Stimulated activated CD4-positive, alpha-beta T cell treated with anti-CD3 and anti-CD28 coated beads, Interleukin-12 subunit alpha, Interleukin-12 subunit beta, amount 100 ng/mL, for 24 hours (primary cell): Measurements from ENCODE around the gene NR5A2.
"Not testable (repeated sequence)": the region's sequence is repeated elsewhere in the genome, so short reads cannot be mapped to it uniquely, and the experiment has no call there.

Source experiments
- DNase-seq, 2 experiments: peaks; one replicate each; pipeline ENCODE4 v3.0.0-alpha.2; 2020; ENCODE audit warnings: low read depth in 2 of 2

NR5A2 gene

GRCh38 chr1:200163911-200164310, 136.4 kb downstream of the NR5A2 start:
- no peak for DNase-seq

GRCh38 chr1:200165493-200166220, 138.1 kb downstream of the NR5A2 start:
- no peak for DNase-seq

- no peak for DNase-seq
Observed at GRCh38 chr1:200166411-200166810, 138.9 kb downstream of the NR5A2 start.

DNA sequence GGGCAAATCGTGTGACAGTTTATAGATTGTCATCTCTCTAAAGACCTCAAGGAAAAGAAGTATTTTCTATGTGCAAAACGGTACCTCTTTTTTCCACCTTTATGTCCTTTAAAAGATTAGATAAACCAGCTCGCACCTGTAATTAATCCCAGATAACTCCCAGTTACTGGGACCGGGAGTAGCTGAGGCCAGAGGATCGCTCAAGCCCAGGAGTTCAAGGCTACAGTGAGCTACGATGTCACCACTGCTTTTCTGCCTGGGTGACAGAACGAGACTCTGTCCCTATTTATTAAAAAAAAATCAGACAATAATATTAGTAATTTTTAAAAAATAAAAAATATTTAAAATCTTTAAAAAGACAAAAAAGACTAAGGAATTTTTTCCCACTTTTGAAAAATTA, 141.4 kb downstream of the NR5A2 start:
- DNase-seq = no peak

GRCh38 chr1:200172311-200172710, 144.8 kb downstream of the NR5A2 start:
- DNase-seq = no peak

GRCh38 chr1:200173097-200173618, 145.6 kb downstream of the NR5A2 start:
- DNase-seq = no peak

- no peak for DNase-seq
Observed at GRCh38 chr1:200174525-200175295, 147.2 kb downstream of the NR5A2 start.

GRCh38 chr1:200176181-200176580, 148.7 kb downstream of the NR5A2 start:
- DNase-seq = no peak

DNA sequence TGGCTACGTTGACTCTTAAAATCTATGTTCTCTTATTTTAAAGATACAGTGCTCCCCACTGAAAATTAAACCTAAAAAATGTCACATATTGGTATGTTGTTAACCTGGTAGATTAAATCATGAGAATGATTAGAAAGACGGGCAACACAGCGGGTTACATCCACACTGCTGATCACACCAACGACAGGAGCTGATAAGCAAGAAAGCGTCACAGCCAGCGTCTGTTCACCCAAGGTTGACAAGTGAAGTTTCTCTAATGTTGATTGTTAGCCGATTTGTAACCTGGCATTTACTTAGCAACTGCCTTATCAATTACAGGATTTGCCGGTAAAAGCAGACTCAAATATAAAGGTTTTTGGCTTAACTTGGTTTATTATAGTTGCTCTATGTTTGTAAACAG, 149.3 kb downstream of the NR5A2 start:
- DNase-seq = no peak

- DNase-seq = no peak
Observed at GRCh38 chr1:200178340-200178739, 150.8 kb downstream of the NR5A2 start.

- no peak for DNase-seq
Observed at GRCh38 chr1:200179126-200179780, 151.7 kb downstream of the NR5A2 start.

GRCh38 chr1:200179781-200180160, 152.3 kb downstream of the NR5A2 start:
- no peak for DNase-seq

DNA sequence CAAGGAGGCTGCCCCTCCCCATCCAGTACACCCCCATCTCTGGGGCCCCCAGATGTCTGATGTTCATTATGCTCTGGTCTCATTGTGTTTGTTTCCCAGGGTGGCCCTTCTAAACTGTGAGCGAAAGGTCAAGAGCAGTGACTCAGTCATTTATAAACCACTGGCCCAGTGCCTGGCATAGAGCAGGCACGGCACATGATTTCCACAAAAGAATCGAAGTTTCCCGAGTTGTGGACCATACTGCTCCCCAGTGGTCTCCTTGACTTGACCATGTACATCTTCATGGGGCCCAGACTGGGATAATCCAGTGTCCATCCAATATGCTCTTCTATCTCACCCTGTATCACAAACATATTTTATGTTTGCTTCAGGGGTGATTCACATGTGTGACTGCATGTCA, 153.3 kb downstream of the NR5A2 start:
- DNase-seq = no peak

DNA sequence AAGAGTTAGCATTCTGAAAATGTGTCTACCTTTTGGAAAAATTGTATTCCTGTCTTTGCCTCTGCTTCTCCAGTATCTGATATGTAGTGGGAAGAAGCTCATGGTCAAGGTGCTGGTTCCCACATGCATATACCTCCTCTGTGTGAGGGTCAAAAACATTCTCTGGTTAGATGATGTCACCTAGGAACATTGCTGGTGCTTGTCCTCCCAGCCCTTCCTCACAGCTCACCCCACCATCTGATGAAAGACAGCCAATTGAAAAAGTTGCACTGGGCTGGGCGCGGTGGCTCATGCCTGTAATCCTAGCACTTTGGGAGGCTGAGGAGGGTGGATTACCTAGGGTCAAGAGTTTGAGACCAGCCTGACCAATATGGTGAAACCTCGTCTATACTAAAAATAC, 154.4 kb downstream of the NR5A2 start:
- no peak for DNase-seq

DNA sequence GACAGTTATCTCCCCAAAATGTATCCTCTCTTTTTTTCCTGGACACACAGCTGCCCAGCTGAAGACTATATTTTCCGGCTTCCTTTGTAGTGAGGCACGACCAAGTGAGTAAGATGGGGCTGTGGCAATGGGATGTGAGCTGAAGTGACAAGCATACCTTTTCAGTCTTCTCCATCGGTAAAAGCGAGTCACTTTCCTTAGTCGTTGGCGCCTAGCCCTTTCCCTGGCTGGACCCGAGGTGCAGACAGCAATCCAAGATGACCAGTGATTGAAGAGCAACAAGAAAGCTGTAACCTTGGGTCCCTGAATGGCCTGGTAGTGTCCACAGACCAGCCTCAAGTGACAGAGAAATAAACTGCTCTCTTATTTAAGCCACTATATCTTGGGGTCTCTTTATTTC, 155.2 kb downstream of the NR5A2 start:
- no peak for DNase-seq

GRCh38 chr1:200183637-200184036, 156.1 kb downstream of the NR5A2 start:
- no peak for DNase-seq

DNA sequence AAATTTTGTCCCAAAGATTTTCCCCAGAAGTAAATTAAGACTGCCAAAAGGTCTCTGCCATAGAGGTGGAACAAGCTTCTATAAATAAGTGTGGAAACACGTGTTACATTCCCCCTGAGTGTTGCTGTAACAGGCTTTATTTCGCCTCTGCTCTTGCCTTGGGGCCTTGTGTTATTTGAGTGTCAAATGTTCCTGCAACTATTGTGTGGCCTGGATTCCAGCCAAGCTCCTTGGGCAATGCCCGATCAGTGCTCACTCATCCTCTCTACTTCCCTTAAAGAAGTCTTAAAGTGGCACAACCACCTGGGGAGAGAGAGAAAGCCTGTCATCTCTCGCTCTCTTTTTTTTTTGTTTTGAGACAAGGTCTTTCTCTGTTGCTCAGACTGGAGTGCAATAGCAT, 156.7 kb downstream of the NR5A2 start:
- DNase-seq = no peak

DNA sequence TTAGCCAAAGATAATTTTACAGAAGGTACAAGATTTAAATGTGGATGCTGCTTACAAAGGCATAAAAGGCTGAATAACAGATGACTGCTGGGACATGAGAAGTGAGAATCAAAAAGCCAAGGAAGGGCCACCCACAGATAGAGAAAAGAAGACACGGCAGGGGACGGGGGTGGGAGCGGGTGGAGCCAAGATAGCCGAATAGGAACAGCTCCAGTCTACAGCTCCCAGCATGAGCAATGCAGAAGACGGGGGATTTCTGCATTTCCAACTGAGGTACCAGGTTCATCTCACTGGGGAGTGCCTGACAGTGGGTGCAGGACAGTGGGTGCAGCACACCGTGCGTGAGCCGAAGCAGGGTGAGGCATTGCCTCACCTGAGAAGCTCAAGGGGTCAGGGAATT, 157.7 kb downstream of the NR5A2 start:
- not testable (repeated sequence) for DNase-seq

GRCh38 chr1:200187332-200187731, 159.8 kb downstream of the NR5A2 start:
- not testable (repeated sequence) for DNase-seq

DNA sequence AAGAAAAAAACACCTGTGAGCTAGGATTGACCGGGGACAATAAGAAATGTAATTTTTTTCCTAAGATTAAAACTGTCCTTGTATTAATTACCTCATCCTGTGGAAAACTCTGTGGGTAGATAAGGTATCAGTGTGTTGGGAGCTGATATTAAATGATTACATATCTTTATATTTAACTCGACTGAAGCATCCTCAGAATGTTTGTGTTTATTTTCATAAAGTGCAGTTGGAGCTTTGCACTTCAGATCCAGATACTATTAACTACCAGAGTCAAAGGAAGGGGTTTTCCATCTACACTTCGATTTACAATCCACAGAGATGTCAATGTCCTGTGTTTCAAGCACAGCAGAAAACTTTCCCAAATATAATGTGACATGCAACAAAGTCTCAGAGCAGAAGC, 164.5 kb downstream of the NR5A2 start:
- DNase-seq = no peak

GRCh38 chr1:200194477-200194876, 167.0 kb downstream of the NR5A2 start:
- no peak for DNase-seq

GRCh38 chr1:200198236-200198635, 170.7 kb downstream of the NR5A2 start:
- DNase-seq = no peak
